Hepatocyte (in vitro differentiated cells): ENCODE data around the gene AURKAIP1.

Experiments
- EZH2 ChIP-seq: fragments of 200-600 bp; sonication (generic); IDR thresholded peaks from 2 replicates; pipeline ENCODE4 v1.6.1; 2016; ENCODE audit warnings: antibody characterized with exemption, mild to moderate bottlenecking, borderline replicate concordance
- TF ChIP-seq, protein P1 (sequence below): fragments of 200-600 bp; sonication (generic); IDR thresholded peaks from 2 replicates; pipeline ENCODE4 v1.5.1; 2016; ENCODE audit warnings: antibody characterized with exemption, mild to moderate bottlenecking; ENCODE audit not compliant: poor library complexity

DNA sequence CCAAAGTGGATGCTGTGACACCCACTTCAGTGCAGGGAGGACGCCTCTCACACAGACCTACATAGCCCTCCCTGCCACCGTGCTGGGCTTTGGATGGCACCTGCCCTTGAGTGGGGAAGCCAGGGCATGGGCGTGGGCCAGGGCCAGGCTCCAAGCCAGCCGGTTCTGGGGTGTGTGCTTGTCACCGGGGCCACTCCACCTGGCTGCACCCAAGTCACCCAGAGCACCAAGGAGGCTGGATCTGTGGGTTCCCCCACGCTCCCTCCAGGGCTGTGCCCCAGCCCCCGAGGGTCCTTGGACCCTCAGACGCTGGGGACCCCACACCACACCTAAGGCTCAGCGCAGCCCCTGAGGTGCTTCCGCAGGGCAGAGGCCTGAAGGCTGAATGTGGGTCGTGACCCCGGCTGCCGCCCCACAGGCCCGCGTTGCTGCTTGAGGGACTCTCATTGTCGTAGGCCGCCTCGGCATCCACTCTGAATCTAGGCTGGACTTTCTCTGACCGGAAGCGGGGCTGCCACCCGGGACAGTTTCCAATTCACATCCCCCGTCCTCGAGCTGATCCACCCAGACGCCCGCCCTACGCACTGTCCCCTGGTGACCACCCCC is 18.1 kb downstream of the AURKAIP1 start:
- no peak for TF ChIP-seq EZH2
- TF ChIP-seq, protein P1, sequence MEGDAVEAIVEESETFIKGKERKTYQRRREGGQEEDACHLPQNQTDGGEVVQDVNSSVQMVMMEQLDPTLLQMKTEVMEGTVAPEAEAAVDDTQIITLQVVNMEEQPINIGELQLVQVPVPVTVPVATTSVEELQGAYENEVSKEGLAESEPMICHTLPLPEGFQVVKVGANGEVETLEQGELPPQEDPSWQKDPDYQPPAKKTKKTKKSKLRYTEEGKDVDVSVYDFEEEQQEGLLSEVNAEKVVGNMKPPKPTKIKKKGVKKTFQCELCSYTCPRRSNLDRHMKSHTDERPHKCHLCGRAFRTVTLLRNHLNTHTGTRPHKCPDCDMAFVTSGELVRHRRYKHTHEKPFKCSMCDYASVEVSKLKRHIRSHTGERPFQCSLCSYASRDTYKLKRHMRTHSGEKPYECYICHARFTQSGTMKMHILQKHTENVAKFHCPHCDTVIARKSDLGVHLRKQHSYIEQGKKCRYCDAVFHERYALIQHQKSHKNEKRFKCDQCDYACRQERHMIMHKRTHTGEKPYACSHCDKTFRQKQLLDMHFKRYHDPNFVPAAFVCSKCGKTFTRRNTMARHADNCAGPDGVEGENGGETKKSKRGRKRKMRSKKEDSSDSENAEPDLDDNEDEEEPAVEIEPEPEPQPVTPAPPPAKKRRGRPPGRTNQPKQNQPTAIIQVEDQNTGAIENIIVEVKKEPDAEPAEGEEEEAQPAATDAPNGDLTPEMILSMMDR = no peak
